SHP77 (cell line): Measurements from ENCODE around the gene HAUS2.
"Not testable (repeated sequence)": the region's sequence is repeated elsewhere in the genome, so short reads cannot be mapped to it uniquely, and the experiment has no call there.

Experiments used
- DNase-seq, 2 experiments: peaks; one replicate each; lab custom pipeline; 2025; lab: John Stamatoyannopoulos, UW

Gene HAUS2

GRCh38 chr15:42548249-42549031, at the start of gene HAUS2, which contains the start of gene LRRC57:
HAUS2 (plus strand) TSS chr15:42548838; CDS start chr15:42548873, 35 bp downstream.
LRRC57 (minus strand) TSS chr15:42548793; CDS start chr15:42548434, 359 bp downstream.
- DNase-seq: peak; percentile 83 to 87

GRCh38 chr15:42499858-42500609, 48.6 kb upstream of the HAUS2 start:
- no peak for DNase-seq

GRCh38 chr15:42502477-42502876, 46.2 kb upstream of the HAUS2 start:
- no peak for DNase-seq

GRCh38 chr15:42503825-42504224, 44.8 kb upstream of the HAUS2 start:
- no peak for DNase-seq

GRCh38 chr15:42504631-42505030, 44.0 kb upstream of the HAUS2 start:
- no peak for DNase-seq

GRCh38 chr15:42507514-42507913, 41.1 kb upstream of the HAUS2 start:
- DNase-seq: no peak

GRCh38 chr15:42508263-42508690, 40.4 kb upstream of the HAUS2 start:
- no peak for DNase-seq

- DNase-seq: no peak
Observed at GRCh38 chr15:42510258-42511006, 38.2 kb upstream of the HAUS2 start.

GRCh38 chr15:42511007-42511391, 37.6 kb upstream of the HAUS2 start:
- DNase-seq: no peak

GRCh38 chr15:42523331-42523730, 25.3 kb upstream of the HAUS2 start:
- no peak for DNase-seq

- no peak for DNase-seq
Observed at GRCh38 chr15:42528970-42529369, 19.7 kb upstream of the HAUS2 start.

- DNase-seq: no peak
Observed at GRCh38 chr15:42533246-42533645, 15.4 kb upstream of the HAUS2 start.

- no peak for DNase-seq
Observed at GRCh38 chr15:42544853-42545629, 3.6 kb upstream of the HAUS2 start.

- DNase-seq: peak in 1 of 2 experiments; percentile 54
Observed at GRCh38 chr15:42547918-42548248, 755 bp upstream of the HAUS2 start.

GRCh38 chr15:42549032-42549491, 424 bp downstream of the HAUS2 start:
- peak in 1 of 2 experiments; percentile 17 for DNase-seq

- DNase-seq: no peak
Observed at GRCh38 chr15:42549741-42550392, 1.2 kb downstream of the HAUS2 start.

- no peak for DNase-seq
Observed at GRCh38 chr15:42553554-42553953, 4.9 kb downstream of the HAUS2 start.

GRCh38 chr15:42556550-42557207, 8.0 kb downstream of the HAUS2 start:
- DNase-seq: not testable (repeated sequence)

GRCh38 chr15:42558739-42559138, 10.1 kb downstream of the HAUS2 start:
- no peak for DNase-seq
